GM12892 (cell line): ENCODE data around the gene INSL3.

Experiments used
- POLR2A ChIP-seq: IDR thresholded peaks from 2 replicates; pipeline ENCODE4 v1.6.1; 2011; ENCODE audit warnings: low read depth, low read length, control low read depth
- POLR2AphosphoS5 ChIP-seq: IDR thresholded peaks from 2 replicates; pipeline ENCODE4 v1.6.1; 2011; ENCODE audit warnings: low read depth, low read length, control low read depth
- TAF1 ChIP-seq: IDR thresholded peaks from 2 replicates; pipeline ENCODE4 v1.6.1; 2011; ENCODE audit warnings: low read depth, mild to moderate bottlenecking, control low read depth, low read length, borderline replicate concordance

GRCh38 chr19:17830567-17831418 is 9.5 kb upstream of the INSL3 start:
- TF ChIP-seq POLR2AphosphoS5: no peak
- no peak for TF ChIP-seq POLR2A
- TF ChIP-seq TAF1: no peak
